ENCODE measurements around the gene FZR1.

FZR1 gene

GRCh38 chr19:3533563-3534216 lies 27.6 kb downstream of the FZR1 start:
- no peak for DNase-seq

- DNase-seq = no peak
Measured at GRCh38 chr19:3534375-3535234, 28.5 kb downstream of the FZR1 start.

DNA sequence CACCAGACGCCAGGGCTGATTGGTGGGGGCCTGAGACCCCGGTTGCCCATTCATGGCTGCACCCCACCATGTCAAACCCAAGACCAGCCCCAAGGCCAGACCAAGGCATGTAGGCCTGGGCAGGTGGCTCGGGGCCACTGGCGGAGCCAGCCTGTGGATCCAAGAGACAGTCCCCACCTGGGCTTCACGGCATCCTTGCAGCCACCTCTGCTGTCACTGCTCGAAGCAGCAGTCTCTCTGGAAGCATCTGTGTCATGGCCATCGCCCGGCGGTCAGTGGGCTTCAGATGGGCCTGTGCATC lies 29.1 kb downstream of the FZR1 start:
- DNase-seq = no peak

DNA sequence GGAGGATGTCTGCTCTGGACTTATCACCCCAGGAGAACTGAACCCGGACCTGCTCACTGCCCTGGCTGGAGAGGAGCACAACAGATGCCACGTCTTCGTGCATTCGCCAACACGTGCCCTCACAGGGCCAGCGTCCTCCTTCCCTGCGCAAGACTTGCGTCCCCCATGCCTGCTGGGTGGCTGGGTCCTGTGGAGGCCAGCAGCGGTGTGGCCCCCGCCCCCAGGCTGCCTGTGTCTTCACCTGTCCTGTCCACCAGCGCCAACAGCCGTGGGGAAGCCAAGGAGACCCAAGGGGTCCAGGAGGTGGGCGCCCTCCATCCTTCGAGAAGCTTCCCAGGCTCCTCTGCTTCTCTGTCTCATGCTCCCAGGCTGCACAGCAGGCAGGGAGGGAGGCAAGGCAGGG lies 29.5 kb downstream of the FZR1 start:
- no peak for DNase-seq

GRCh38 chr19:3535981-3536380 lies 29.9 kb downstream of the FZR1 start:
- no peak for DNase-seq

DNA sequence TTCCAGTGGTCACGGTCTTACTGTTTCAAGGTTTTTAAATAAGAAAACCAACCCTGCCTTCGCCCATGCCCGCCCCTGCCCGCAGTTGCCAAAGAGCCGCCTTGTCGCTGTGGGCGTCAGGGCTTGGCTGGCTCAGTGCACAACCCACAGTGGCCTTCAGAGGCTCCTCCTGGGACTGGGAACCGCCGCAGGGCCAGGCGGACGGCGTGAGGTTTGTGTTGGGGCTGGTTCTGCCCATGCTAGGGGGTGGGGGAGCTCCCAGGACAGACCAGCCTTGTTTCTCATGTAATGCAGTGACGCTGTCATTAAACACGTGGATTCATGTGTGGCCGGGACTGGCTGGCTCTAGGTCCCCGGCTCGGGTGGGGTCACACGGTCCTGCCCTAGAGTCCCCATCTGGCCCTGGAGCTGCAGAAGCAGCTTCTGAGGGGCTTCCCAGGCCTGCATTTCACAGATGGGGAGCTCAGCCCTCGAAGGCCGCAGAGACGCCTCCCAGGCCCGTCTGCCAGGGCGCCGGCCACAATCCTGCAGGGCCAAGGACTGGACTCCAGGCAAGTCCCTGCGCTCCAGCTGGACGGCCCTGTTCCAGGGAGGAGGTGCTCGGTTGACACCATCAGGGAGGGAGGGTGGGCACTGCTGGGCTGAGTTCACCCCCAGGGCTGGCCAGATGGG lies 30.5 kb downstream of the FZR1 start:
- DNase-seq = no peak

DNA sequence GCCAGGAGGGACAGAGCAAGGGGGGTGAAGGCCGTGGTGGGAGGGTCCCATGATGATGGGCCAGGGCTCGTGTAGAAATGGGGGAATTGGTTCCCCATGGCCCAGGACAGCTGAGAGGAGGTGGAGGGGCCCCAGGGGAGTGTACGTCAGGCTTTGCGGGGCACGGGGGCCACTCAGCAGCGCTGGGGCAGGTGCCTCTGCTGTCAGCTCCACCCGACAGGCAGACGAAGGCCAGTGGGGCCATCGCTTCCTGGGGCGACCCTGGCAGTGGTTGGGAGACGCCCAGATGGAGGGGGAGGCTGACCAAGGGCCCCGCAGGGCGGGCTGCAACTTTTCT lies 31.0 kb downstream of the FZR1 start:
- DNase-seq = no peak

DNA sequence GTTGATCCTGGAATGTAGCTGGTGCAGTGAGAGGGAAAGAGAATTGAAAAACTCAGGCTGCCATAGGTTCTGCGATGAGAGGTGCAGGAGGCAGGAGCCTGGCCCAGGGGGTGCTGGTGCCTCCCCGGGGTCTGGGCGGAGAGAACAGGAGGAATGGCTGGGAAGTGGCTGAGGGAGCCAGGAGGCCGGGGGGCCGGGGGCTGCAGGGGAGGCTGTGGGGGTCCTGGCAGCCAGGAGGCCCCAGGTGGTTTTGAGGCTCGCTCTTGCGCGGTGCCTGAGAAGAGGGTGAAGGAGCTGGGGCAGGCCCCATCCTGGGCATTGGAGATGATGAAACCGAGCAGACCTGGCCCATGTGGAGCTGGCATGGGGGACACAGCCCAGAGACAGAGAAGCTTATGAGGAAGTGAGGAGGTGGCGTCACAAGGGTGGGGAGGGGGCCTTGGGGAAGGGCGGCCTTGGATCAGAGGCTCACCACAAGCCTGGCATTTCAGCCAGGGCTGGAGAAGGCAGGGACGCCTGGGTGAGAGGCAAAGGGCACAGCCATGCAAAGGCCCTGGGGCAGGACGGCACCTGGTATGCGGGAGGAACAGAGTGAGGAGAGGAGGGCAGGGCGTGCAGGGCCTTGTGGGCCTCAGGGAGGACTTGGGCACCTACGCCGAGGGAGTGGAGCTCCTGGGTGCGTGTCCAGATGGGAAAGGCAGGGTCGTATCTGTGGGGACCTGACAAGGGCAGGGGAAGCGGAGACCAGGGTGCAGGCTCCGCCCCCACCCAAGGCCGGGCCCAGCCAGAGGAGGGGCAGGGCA lies 31.5 kb downstream of the FZR1 start:
- no peak for DNase-seq

- no peak for DNase-seq
Measured at GRCh38 chr19:3538258-3538929, 32.3 kb downstream of the FZR1 start.

- no peak for DNase-seq
Measured at GRCh38 chr19:3538965-3539755, 33.0 kb downstream of the FZR1 start, which contains the start of gene TEKTIP1. TSS of gene TEKTIP1 (plus strand) at chr19:3539174. CDS start at chr19:3539178, 4 bp downstream.

DNA sequence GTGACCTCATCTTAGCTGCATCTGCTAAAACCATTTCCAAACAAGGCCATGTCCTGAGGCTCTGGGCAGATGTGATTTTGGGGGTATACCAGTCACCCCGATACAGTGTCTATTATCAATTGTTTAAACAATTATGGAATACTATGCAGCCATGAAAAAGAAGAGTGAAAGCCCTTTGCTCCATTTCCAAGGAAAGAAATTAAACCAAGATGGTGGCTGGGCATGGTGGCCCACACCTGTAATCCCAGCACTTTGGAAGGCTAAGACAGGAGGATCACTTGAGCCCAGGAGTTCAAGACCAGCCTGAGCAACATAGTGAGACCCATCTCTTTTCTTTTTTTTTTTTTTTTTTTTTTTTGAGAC lies 33.6 kb downstream of the FZR1 start:
- DNase-seq = no peak

GRCh38 chr19:3543150-3544057 lies 37.3 kb downstream of the FZR1 start:
- no peak for DNase-seq

GRCh38 chr19:3544058-3544376 lies 37.9 kb downstream of the FZR1 start:
- no peak for DNase-seq

GRCh38 chr19:3544742-3545668 lies 38.9 kb downstream of the FZR1 start:
- DNase-seq = peak; percentile 17

DNA sequence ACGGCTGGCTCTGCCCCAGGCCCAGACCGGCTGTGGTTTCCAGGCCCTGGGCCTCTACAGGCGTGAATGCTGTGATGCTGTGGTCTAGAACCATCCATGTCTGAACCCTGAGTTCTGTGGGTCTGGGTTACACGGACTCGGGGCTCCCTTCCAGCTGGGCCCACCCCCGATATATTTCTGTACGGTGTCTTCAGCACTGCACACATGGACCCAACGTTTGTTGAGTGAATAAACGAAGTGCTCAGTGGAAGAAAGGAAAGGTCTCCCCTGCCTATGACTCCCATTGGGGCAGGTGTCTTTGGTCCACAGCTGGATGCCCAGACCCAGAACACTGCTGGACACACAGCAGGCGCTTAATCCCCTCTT lies 39.5 kb downstream of the FZR1 start:
- no peak for DNase-seq

GRCh38 chr19:3546119-3546518 lies 40.0 kb downstream of the FZR1 start:
- no peak for DNase-seq

DNA sequence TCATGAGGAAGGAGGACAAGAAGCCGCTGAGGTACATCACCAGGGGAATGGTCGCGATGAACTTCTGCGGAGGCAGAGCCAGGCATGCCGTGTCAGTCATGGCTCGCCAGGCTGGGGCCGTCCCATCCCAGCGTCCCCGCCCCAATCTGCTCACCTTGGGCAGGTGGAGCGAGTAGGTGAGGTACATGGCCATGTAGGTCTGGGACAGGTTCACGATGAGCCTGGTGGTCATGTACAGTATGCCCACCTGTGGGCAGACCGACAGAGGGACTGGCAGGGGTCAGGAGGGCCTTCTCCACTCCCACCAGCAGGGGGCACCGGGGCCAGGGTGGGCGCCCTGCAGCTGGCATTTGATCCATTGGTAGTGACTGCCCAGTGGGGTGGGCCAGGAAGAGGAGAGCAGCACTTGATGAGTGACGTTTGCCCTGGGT lies 41.2 kb downstream of the FZR1 start:
- DNase-seq = no peak

- DNase-seq = no peak
Measured at GRCh38 chr19:3547767-3548282, 41.7 kb downstream of the FZR1 start.

DNA sequence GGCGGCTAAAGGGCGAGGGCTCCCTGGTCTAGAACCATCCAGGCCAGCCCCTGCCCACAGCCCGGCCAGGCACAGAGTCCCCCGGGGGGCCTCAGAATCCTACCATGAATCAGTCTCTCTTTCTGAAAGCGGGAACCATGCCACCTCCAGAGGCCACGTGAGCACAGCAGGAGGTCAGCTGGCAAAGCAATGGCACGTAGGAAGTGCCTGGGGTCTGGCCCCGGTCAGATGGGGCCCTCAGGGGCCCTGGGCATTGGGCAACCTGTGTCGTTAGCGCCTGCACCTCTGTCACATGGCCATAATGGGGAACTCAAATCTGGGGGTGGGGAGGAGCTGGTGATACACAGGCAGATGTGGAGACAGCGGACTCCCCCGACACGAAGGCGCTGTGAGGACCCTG lies 42.5 kb downstream of the FZR1 start:
- DNase-seq = no peak

DNA sequence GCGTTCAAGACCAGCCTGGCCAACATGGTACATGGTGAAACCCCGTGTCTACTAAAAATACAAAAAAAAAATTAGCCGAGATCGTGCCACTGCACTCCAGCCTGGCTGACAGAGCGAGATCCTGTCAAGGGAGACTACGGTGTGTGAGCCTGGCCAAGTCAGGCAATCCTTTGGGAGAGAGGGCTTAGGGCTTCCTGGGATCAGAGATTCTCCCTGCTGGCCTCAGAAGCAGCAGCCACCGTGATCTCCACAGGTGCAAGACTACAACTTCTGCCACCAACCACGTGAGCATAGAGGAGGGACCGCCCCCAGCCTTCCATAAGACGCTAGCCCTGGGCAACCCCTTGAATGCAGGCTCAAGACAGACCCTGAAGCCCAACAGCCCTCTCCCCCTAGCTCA lies 43.7 kb downstream of the FZR1 start:
- DNase-seq = no peak

Data from GOT3 (cell line).